Adrenal gland (tissue), 12 donors: ENCODE data around the gene E2F1. TPM values are rescaled to one million over a fixed set of nuclear protein-coding genes. Genes with fewer than 3 reads are reported as not detected.
A peak's percentile ranks its signal among the peaks of the same experiment; 100 is the strongest.

Source experiments
- DNase-seq, 7 donors: peaks; one replicate each; pipeline ENCODE4 v3.0.0-alpha.2; 2019 to 2020
- H3K27ac ChIP-seq, 5 donors: fragments of 200-600 bp; sonication (generic) in 4 of 5; 1 replicate in 3 of 5; 2 replicates in 2 of 5; pipeline versions ENCODE4 v1.5.1 to v1.8.0; 2016 to 2020; ENCODE audit warnings: mild to moderate bottlenecking in 1 of 5
- H3K27me3 ChIP-seq: fragments of 200-600 bp; 2 replicates; pipeline ENCODE4 v1.8.0; 2021
- H3K36me3 ChIP-seq, 2 donors: fragments of 200-600 bp; replicated peaks in 1 of 2; 1 replicate in 1 of 2; 2 replicates in 1 of 2; pipeline versions ENCODE4 v1.5.1 to v1.8.0; 2018 to 2022
- H3K4me1 ChIP-seq, 2 donors: fragments of 200-600 bp; replicated peaks in 1 of 2; 1 replicate in 1 of 2; 2 replicates in 1 of 2; pipeline versions ENCODE4 v1.5.1 to v1.8.0; 2018 to 2021
- H3K4me3 ChIP-seq, 4 donors: fragments of 200-600 bp; sonication (generic) in 3 of 4; one replicate each; pipeline ENCODE4 v1.5.1; 2016 to 2018
- H3K9me3 ChIP-seq, 3 donors: fragments of 200-600 bp; sonication (generic) in 1 of 3; replicated peaks in 1 of 3; 1 replicate in 2 of 3; 2 replicates in 1 of 3; pipeline versions ENCODE4 v1.5.1 to v1.8.0; 2016 to 2021
- CTCF ChIP-seq, 6 experiments: fragments of 450-650 bp in 4 of 6; fragments of 200-600 bp in 2 of 6; sonication (generic) in 1 of 6; IDR thresholded peaks; 1 replicate in 5 of 6; 2 replicates in 1 of 6; pipeline versions ENCODE4 v1.5.1 to v1.8.0; 2016 to 2021; ENCODE audit warnings: antibody characterized with exemption in 6 of 6, mild to moderate bottlenecking in 2 of 6, moderate library complexity in 1 of 6
- POLR2A ChIP-seq, 2 donors: fragments of 450-650 bp; IDR thresholded peaks; one replicate each; pipeline ENCODE4 v1.6.1; 2017; ENCODE audit warnings: antibody characterized with exemption in 2 of 2, mild to moderate bottlenecking in 2 of 2, moderate library complexity in 1 of 2
- WGBS, 4 donors: extraction: QIAGEN DNeasy Blood & Tissue Kit in 2 of 4; methylation state at CpG; one replicate each; pipeline versions ENCODE4 v1.1.5 to v1.1.7; 2013 to 2017; 5-methylcytosine and 5-hydroxymethylcytosine counted together
- intact Hi-C, 2 donors: fragments of 100-400 bp; cut with DNase I; formaldehyde crosslinking; loops; one replicate each; pipeline versions ENCODE4 v1.14.1 to v1.15.0; 2022 to 2023
- polyA plus RNA-seq, 3 donors: library from polyadenylated mRNA; stranded (reverse); fragments of 200-250 nt in 2 of 3; fragments of 350-450 nt in 1 of 3; fragmentation: Illumina TruSeq in 1 of 3; extraction: RNeasy Lipid Tissue Mini Kit (QIAGEN cat#74804) in 1 of 3; gene quantifications; one replicate each; pipeline ENCODE4 v1.2.3, GENCODE V29; 2013 to 2014
- total RNA-seq, 9 donors: library from RNA; depleted of rRNA in 4 of 9; stranded (reverse); fragments of >200 nt in 4 of 9; fragments of 120-200 nt in 1 of 9; fragmentation: NEBNext Ultra II Directional in 1 of 9; extraction: Animal tissue kit (Norgen Biotek cat#: 25700) in 1 of 9; gene quantifications; one replicate each; pipeline versions ENCODE4 v1.1.0 to v1.2.4, GENCODE V29; 2013 to 2023
- donor health status: healthy with polysubstance abuse.
- donor health status: Bipolar disorder and iron deficiency.
- donor health status: DM: yes; HTN: yes; CAD: no.
- donor health status: DM: no; HTN: no; CAD: no.
- donor health status: DM: no; HTN: no; CAD: no.
- donor health status: DM: yes; HTN: yes; CAD: no.

The E2F1 gene
- total and polyA plus RNA-seq, 12 donors: 3.0 to 15.7 (median 5.7) TPM

GRCh38 chr20:33653900-33654596 lies 32.1 kb downstream of the E2F1 start:
- no peak overlapping the region for H3K4me3 ChIP-seq

GRCh38 chr20:33653218-33653899 lies 32.8 kb downstream of the E2F1 start:
- Histone ChIP-seq H3K4me3 (no peak overlapping the region), H3K27ac (no peak overlapping the region), H3K4me1 (peaks cover 0 to 14% of the 10 kb centered on the region in 2 donors), H3K27me3 (no peaks in the 10 kb centered on the region), H3K9me3 (no peaks in the 10 kb centered on the region), H3K36me3 (peaks cover 0 to 15% of the 10 kb centered on the region in 2 donors)
- WGBS, 4 donors: 31 to 44% (median 40%) methylated on average over 12 to 16 of the region's 16 CpGs
- peak; percentile 60 to 86 (median 68) for DNase-seq
- no peak for TF ChIP-seq POLR2A (IDR thresholded peaks at IDR 0.05)
- TF ChIP-seq CTCF (IDR thresholded peaks at IDR 0.05): peak; percentile 58 to 85 (median 80)
- intact Hi-C loops: no loop called here

More at GRCh38 chr20:33653900-33654596, 32.1 kb downstream of the E2F1 start:
- Histone ChIP-seq H3K36me3 (peaks cover 0 to 22% of the 10 kb centered on the region in 2 donors), H3K27me3 (no peaks in the 10 kb centered on the region), H3K9me3 (no peaks in the 10 kb centered on the region), H3K4me1 (peaks cover 0 to 14% of the 10 kb centered on the region in 2 donors), H3K27ac (no peak overlapping the region)
- intact Hi-C loops: no loop called here
- DNase-seq: peak in 5 of 7 donors; percentile 42 to 83 (median 58)
- TF ChIP-seq CTCF (IDR thresholded peaks at IDR 0.05): no peak
- TF ChIP-seq POLR2A (IDR thresholded peaks at IDR 0.05): no peak
- 61 to 71% (median 64%) methylated on average over 9 to 11 of the region's 11 CpGs for whole genome bisulfite sequencing, 4 donors

- 68 to 73% (median 72%) methylated on average over 13 of the region's 13 CpGs for WGBS, 4 donors
- intact Hi-C loops: no loop called here
These were observed 34.6 kb downstream of the E2F1 start for GRCh38 chr20:33651562-33652048.

More at GRCh38 chr20:33651562-33652048, 34.6 kb downstream of the E2F1 start:
- peak in 3 of 7 donors; percentile 18 to 54 (median 26) for DNase-seq
- Histone ChIP-seq H3K4me1 (peaks cover 0 to 14% of the 10 kb centered on the region in 2 donors), H3K27ac (no peak overlapping the region), H3K27me3 (no peaks in the 10 kb centered on the region), H3K36me3 (no peaks in the 10 kb centered on the region), H3K4me3 (no peak overlapping the region), H3K9me3 (no peaks in the 10 kb centered on the region)
- TF ChIP-seq CTCF (IDR thresholded peaks at IDR 0.05): no peak
